ENCODE measurements around the gene RABL6. TPM values are rescaled to one million over a fixed set of nuclear protein-coding genes. Genes with fewer than 3 reads are reported as not detected.
A peak's percentile ranks its signal among the peaks of the same experiment; 100 is the strongest.
"Not testable (repeated sequence)": the region's sequence is repeated elsewhere in the genome, so short reads cannot be mapped to it uniquely, and the experiment has no call there.

The RABL6 gene
- polyA plus RNA-seq, 1 experiment: 35.4 TPM

- Histone ChIP-seq H3K9me3 (ENCODE audit: control insufficient read depth, insufficient read depth, low read length) (no peaks in the 10 kb centered on the region; the same call in 1 of the 2 replicates), H3K27me3 (ENCODE audit: control insufficient read depth, insufficient read depth, low read length) (peaks cover 51% of the 10 kb centered on the region), H3K27ac (ENCODE audit: low read depth, low read length) (peak overlapping the region; percentile 11), H3K4me3 (ENCODE audit: low read depth, low read length) (no peak overlapping the region)
- ChIA-PET CTCF (no interaction called here), POLR2A (no interaction called here)
- DNase-seq (ENCODE audit: low read depth, low spot score): no peak
- TF ChIP-seq CTCF (IDR thresholded peaks at IDR 0.05; ENCODE audit: low read depth, low read length): no peak
These were observed 9.1 kb upstream of the RABL6 start for GRCh38 chr9:136798708-136799078.

GRCh38 chr9:136799079-136799853 lies 8.5 kb upstream of the RABL6 start:
- Histone ChIP-seq H3K27ac (ENCODE audit: low read depth, low read length) (peak overlapping the region; percentile 11), H3K27me3 (ENCODE audit: control insufficient read depth, insufficient read depth, low read length) (peaks cover 51% of the 10 kb centered on the region), H3K4me3 (ENCODE audit: low read depth, low read length) (no peak overlapping the region), H3K9me3 (ENCODE audit: control insufficient read depth, insufficient read depth, low read length) (no peaks in the 10 kb centered on the region; the same call in 1 of the 2 replicates)
- CTCF ChIA-PET: no interaction called here
- no peak for DNase-seq (ENCODE audit: low read depth, low spot score)
- no peak for TF ChIP-seq CTCF (IDR thresholded peaks at IDR 0.05; ENCODE audit: low read depth, low read length)
- POLR2A ChIA-PET: no interaction called here

- ChIA-PET CTCF (no interaction called here), POLR2A (interaction anchor here (0.6 to 1.1 kb wide), 4 partner anchors 9 to 72 kb away, joined by 3 to 4 read pairs (median 3); partner anchors contain the start of genes EDF1 and TMEM141)
- peaks cover 51% of the 10 kb centered on the region for H3K27me3 ChIP-seq (ENCODE audit: control insufficient read depth, insufficient read depth, low read length)
- no peak for TF ChIP-seq CTCF (IDR thresholded peaks at IDR 0.05; ENCODE audit: low read depth, low read length)
- no peak for DNase-seq (ENCODE audit: low read depth, low spot score)
- peak overlapping the region; percentile 42 for H3K4me3 ChIP-seq (ENCODE audit: low read depth, low read length)
- no peak overlapping the region for H3K27ac ChIP-seq (ENCODE audit: low read depth, low read length)
- H3K9me3 ChIP-seq (ENCODE audit: control insufficient read depth, insufficient read depth, low read length): no peaks in the 10 kb centered on the region; the same call in 1 of the 2 replicates
These were observed 7.7 kb upstream of the RABL6 start for GRCh38 chr9:136799854-136800657.

DNA sequence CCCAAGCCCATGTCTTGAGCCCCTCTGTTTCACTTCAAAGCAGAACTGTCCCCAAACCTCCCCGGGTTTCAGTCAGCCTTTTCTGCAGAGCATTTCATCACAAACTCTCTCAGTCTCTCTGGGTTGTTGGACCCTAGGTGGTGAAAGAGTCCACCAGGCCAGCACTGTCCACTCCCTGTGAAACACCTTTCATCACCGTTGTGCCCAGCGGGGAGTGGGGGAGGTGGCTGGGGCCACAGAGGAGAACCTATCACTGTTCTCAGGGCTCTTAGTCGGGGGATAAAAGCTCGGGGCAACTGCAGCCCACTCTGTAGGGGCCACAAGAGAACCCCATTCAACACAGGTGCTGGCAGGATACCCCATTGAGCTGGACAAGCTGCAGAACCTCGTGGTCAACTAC lies 5.4 kb upstream of the RABL6 start:
- ChIA-PET POLR2A (no interaction called here), CTCF (interaction anchor here (4.0 kb wide), 1 partner anchor 9 kb away, joined by 13 read pairs; no protein-coding TSS in a partner anchor)
- H3K27ac ChIP-seq (ENCODE audit: low read depth, low read length): no peak overlapping the region
- TF ChIP-seq CTCF (IDR thresholded peaks at IDR 0.05; ENCODE audit: low read depth, low read length): no peak
- no peak overlapping the region for H3K4me3 ChIP-seq (ENCODE audit: low read depth, low read length)
- peaks cover 41% of the 10 kb centered on the region for H3K27me3 ChIP-seq (ENCODE audit: control insufficient read depth, insufficient read depth, low read length)
- DNase-seq (ENCODE audit: low read depth, low spot score): no peak
- no peaks in the 10 kb centered on the region; the same call in 1 of the 2 replicates for H3K9me3 ChIP-seq (ENCODE audit: control insufficient read depth, insufficient read depth, low read length)

GRCh38 chr9:136803009-136803550 lies 4.7 kb upstream of the RABL6 start:
- CTCF ChIA-PET: interaction anchor here (4.0 kb wide), 1 partner anchor 10 kb away, joined by 13 read pairs; no protein-coding TSS in a partner anchor
- POLR2A ChIA-PET; H3K9me3 ChIP-seq (ENCODE audit: control insufficient read depth, insufficient read depth, low read length); DNase-seq (ENCODE audit: low read depth, low spot score); H3K27ac ChIP-seq (ENCODE audit: low read depth, low read length); H3K4me3 ChIP-seq (ENCODE audit: low read depth, low read length): not testable (repeated sequence)
- H3K27me3 ChIP-seq (ENCODE audit: control insufficient read depth, insufficient read depth, low read length): peaks cover 36% of the 10 kb centered on the region
